Transverse colon (tissue), 4 donors: ENCODE measurements around the gene POLR2L. TPM values are rescaled to one million over a fixed set of nuclear protein-coding genes. Genes with fewer than 3 reads are reported as not detected.
A peak's percentile ranks its signal among the peaks of the same experiment; 100 is the strongest.

Experiments
- DNase-seq: peaks from one replicate; pipeline ENCODE4 v3.0.0-alpha.2; 2019
- H3K27ac ChIP-seq, 4 donors: fragments of 200-600 bp; sonication (generic); 2 replicates each; pipeline ENCODE4 v1.5.1; 2016 to 2018; ENCODE audit warnings: inconsistent platforms in 4 of 4
- H3K27me3 ChIP-seq: fragments of 200-600 bp; sonication (generic); 2 replicates; pipeline ENCODE4 v1.5.1; 2017; ENCODE audit warnings: inconsistent platforms
- H3K36me3 ChIP-seq, 4 donors: fragments of 200-600 bp; sonication (generic); 2 replicates each; pipeline ENCODE4 v1.5.1; 2017 to 2019; ENCODE audit warnings: inconsistent platforms in 4 of 4
- H3K4me1 ChIP-seq, 4 donors: fragments of 200-600 bp; sonication (generic); 2 replicates each; pipeline ENCODE4 v1.5.1; 2017 to 2020; ENCODE audit warnings: inconsistent platforms in 4 of 4
- H3K4me3 ChIP-seq, 4 donors: fragments of 200-600 bp; sonication (generic); 1 replicate in 1 of 4; 2 replicates in 3 of 4; pipeline versions ENCODE4 v1.5.1 to v1.6.1; 2017 to 2019; ENCODE audit warnings: inconsistent platforms in 4 of 4
- H3K9me3 ChIP-seq, 2 donors: fragments of 200-600 bp; sonication (generic); 2 replicates each; pipeline ENCODE4 v1.5.1; 2017 to 2019; ENCODE audit warnings: inconsistent platforms in 2 of 2
- EP300 ChIP-seq: sonication (generic); formaldehyde crosslinking; IDR thresholded peaks from one replicate; pipeline ENCODE4 v1.6.1; 2017; ENCODE audit warnings: antibody characterized with exemption, low read depth
- POLR2A ChIP-seq: fragments of 450-650 bp; IDR thresholded peaks from one replicate; pipeline ENCODE4 v1.6.1; 2016; ENCODE audit warnings: antibody characterized with exemption, mild to moderate bottlenecking, moderate library complexity
- POLR2AphosphoS5 ChIP-seq, 3 donors: sonication (generic); formaldehyde crosslinking; IDR thresholded peaks; one replicate each; pipeline ENCODE4 v1.6.1; 2016; ENCODE audit warnings: antibody characterized with exemption in 3 of 3
- WGBS, 2 donors: methylation state at CpG; one replicate each; pipeline ENCODE4 v1.1.5; 2018; ENCODE audit warnings: low coverage in 1 of 2; 5-methylcytosine and 5-hydroxymethylcytosine counted together
- in situ Hi-C, 4 donors: fragments of 200-750 bp; cut with MboI; loops; one replicate each; pipeline versions ENCODE4 v1.15.0 to v1.15.1; 2017; ENCODE audit warnings: low sequenced_read_pairs in 3 of 4, low pct_ligation_motif_present in 1 of 4, low pct_unique_long_range_greater_than_20kb in 1 of 4
- intact Hi-C: fragments of 100-400 bp; cut with DNase I; formaldehyde crosslinking; loops from one replicate; pipeline ENCODE4 v1.15.1; 2023; ENCODE audit warnings: low total_unique reads
- total RNA-seq, 4 donors: library from RNA; depleted of rRNA; stranded (reverse); fragments of >200 nt; gene quantifications; one replicate each; pipeline ENCODE4 v1.1.0, GENCODE V29; 2016
- TF ChIP-seq, protein P1 (sequence below), 5 experiments: fragments of 200-600 bp in 3 of 5; fragments of 450-650 bp in 2 of 5; sonication (generic) in 3 of 5; IDR thresholded peaks; 1 replicate in 2 of 5; 2 replicates in 3 of 5; pipeline ENCODE4 v1.5.1; 2016 to 2017; ENCODE audit warnings: antibody characterized with exemption in 5 of 5, inconsistent platforms in 3 of 5, mild to moderate bottlenecking in 2 of 5, moderate library complexity in 1 of 5

Gene POLR2L
- total RNA-seq, 4 donors from 2014 or later: 9.7 to 66.6 (median 32.7) TPM

DNA sequence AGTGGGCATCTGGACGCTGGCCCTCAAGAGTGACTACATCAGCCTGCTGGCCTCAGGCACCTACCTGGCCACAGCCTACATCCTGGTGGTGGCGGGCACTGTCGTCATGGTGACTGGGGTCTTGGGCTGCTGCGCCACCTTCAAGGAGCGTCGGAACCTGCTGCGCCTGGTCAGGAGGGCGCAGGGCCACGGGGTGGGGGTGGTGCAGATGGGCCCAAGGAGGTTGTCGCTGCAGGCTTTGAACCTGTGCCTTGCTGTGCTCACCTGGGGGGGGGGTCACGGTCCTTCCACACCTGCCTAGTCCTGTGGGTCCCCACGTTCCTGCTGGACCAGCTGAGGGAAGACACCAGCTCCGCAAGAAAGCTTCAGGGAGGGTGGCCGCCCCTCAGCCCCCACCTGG lies 6.1 kb downstream of the POLR2L start:
- H3K36me3 ChIP-seq: peaks cover 0 to 16% (median 6%) of the 10 kb centered on the region in 4 donors
- intact Hi-C loops: no loop called here
- in situ Hi-C loops: no loop called here
- peaks cover 28 to 83% (median 56%) of the 10 kb centered on the region in 4 donors for H3K4me1 ChIP-seq
- whole genome bisulfite sequencing, 2 donors: 80% methylated on average over 4 of the region's 14 CpGs; no CpG with 5 or more reads in 1 of the 2 donors
- TF ChIP-seq POLR2AphosphoS5 (IDR thresholded peaks at IDR 0.05): no peak
- TF ChIP-seq, protein P1, sequence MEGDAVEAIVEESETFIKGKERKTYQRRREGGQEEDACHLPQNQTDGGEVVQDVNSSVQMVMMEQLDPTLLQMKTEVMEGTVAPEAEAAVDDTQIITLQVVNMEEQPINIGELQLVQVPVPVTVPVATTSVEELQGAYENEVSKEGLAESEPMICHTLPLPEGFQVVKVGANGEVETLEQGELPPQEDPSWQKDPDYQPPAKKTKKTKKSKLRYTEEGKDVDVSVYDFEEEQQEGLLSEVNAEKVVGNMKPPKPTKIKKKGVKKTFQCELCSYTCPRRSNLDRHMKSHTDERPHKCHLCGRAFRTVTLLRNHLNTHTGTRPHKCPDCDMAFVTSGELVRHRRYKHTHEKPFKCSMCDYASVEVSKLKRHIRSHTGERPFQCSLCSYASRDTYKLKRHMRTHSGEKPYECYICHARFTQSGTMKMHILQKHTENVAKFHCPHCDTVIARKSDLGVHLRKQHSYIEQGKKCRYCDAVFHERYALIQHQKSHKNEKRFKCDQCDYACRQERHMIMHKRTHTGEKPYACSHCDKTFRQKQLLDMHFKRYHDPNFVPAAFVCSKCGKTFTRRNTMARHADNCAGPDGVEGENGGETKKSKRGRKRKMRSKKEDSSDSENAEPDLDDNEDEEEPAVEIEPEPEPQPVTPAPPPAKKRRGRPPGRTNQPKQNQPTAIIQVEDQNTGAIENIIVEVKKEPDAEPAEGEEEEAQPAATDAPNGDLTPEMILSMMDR (IDR thresholded peaks at IDR 0.05): no peak
- no peak for TF ChIP-seq POLR2A
- TF ChIP-seq EP300: no peak
- no peaks in the 10 kb centered on the region for H3K9me3 ChIP-seq
- H3K4me3 ChIP-seq: no peak overlapping the region
- H3K27ac ChIP-seq: peak overlapping the region in 2 of 4 donors; percentile 91 to 92
- DNase-seq: no peak
- peaks cover 9% of the 10 kb centered on the region for H3K27me3 ChIP-seq

DNA sequence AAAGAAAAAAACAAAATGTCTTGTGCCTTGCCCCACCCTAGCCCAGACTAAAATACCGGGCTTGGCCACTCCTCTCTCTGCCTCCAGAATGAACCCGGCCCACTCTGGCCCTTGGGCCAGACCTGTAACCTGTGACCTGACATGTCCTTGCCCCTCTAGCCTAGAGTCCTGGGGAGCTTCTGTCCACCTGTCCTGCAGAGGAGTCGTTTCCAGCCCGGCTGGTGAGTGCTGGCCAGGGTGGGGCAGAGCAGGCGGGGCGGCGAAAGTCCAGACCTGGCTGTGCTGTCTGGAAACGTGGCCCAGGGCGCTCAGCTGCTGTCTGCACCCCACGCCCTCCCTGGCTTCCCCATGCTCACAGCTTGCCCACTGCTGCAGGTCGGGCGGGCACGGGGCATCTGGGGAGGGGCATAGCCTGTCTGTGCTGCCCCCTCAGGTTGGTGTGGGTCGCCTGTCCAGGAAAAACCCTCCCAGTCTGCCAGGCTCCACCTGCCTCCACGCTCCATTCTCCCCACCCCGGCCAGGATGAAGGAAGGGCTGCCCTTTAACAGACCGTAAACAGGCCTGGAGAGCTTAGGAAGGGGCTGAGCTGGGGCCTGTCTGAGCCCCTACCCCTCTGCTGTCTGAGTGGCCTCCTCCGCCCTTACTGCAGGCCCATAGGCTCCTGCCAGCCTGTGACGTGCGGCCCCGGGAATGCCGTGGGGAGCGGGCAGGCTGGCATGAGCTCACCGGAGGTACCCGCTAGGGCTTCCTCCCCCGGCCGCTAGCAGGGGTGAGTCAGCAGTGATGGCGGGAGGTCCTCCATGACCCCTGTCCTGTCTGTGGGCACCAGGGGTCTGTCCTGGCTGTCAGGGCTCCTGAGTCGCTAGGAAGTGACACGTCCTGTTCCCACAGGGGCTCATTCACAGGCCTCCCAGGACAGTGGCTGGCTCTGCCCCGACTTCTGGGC lies 7.7 kb downstream of the POLR2L start:
- H3K9me3 ChIP-seq: no peaks in the 10 kb centered on the region
- peak; percentile 86 for DNase-seq
- H3K27me3 ChIP-seq: peaks cover 25% of the 10 kb centered on the region
- peak overlapping the region in 3 of 4 donors; percentile 54 to 86 (median 65) for H3K4me3 ChIP-seq
- TF ChIP-seq EP300 (no peak), POLR2A (peak; percentile 54), POLR2AphosphoS5 (IDR thresholded peaks at IDR 0.05) (peak; percentile 53 to 68 (median 65))
- TF ChIP-seq, protein P1 (IDR thresholded peaks at IDR 0.05): peak in 1 of 5 experiments; percentile 25
- H3K27ac ChIP-seq: peak overlapping the region; percentile 88 to 95 (median 92)
- H3K36me3 ChIP-seq: peaks cover 0 to 13% (median 4%) of the 10 kb centered on the region in 4 donors
- peaks cover 32 to 83% (median 64%) of the 10 kb centered on the region in 4 donors for H3K4me1 ChIP-seq
- in situ Hi-C loops (no loop called here), intact Hi-C loops (no loop called here)
- WGBS, 2 donors: 28 to 50% methylated on average over 2 to 28 of the region's 31 CpGs

DNA sequence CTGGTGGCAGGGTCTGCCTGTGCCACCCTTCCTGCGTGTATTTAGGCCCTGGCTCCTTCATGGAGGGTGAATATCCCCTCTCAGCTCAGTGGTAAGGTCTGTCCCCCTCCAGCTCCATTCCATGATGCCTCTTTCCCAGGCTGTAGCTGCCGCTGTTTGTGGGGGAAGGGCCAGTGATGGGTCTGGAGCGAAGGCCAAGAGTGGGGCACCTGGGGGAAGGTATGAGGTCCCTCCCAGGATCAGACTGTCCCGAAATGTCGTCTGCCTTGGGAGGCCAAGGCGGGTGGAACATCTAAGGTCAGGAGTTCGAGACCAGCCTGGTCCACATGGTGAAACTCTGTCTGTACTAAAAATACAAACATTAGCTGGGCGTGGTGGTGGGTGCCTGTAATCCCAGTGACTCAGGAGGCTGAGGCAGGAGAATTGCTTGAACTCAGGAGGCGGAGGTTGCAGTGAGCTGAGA lies 8.4 kb downstream of the POLR2L start:
- no peak for TF ChIP-seq POLR2AphosphoS5 (IDR thresholded peaks at IDR 0.05)
- in situ Hi-C loops (no loop called here), intact Hi-C loops (no loop called here)
- Histone ChIP-seq H3K4me3 (peak overlapping the region; percentile 54 to 86 (median 62)), H3K27ac (peak overlapping the region; percentile 88 to 95 (median 92)), H3K4me1 (peaks cover 40 to 83% (median 68%) of the 10 kb centered on the region in 4 donors), H3K27me3 (peaks cover 32% of the 10 kb centered on the region), H3K9me3 (no peaks in the 10 kb centered on the region), H3K36me3 (peaks cover 0 to 7% (median 3%) of the 10 kb centered on the region in 4 donors)
- WGBS, 2 donors: 29 to 38% methylated on average over 2 to 9 of the region's 9 CpGs
- DNase-seq: peak; percentile 56

DNA sequence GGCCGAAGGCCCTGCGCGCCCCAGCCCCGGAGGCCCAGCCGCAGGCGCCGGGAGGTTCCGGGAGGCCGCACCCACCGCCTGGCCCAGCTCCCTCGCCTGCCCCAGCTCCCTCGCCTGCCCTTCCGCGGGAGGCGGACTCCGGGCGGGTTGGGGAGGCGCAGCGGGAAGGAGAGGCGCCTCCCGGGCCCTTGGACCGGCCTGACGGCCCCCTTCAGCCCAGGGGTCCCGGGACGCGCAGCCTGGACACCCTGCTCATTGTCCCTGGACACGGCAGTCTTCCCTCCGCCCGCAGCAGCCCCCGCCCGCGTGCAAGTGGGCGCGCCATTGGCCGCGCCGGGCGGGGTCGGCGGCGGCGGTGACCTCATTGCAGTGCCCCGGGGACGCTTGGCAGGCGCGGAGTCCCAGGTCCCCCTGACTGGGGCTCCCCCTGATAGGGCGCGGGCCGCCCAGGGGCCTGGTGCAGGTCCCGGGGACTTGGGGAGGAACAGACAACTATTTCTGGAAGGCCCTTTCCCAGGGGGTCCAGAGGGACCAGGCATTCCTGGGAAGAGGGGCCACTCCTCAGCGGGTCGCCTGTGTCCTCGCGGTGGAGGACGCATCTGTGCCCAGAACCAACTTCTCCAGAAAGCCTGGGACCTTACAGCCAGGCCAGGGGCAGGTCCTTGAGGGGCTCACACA lies 9.1 kb downstream of the POLR2L start:
- peak overlapping the region; percentile 54 to 86 (median 62) for H3K4me3 ChIP-seq
- 1% methylated on average over 28 of the region's 55 CpGs; no CpG with 5 or more reads in 1 of the 2 donors for WGBS, 2 donors
- TF ChIP-seq, protein P1 (IDR thresholded peaks at IDR 0.05): no peak
- TF ChIP-seq POLR2A (peak; percentile 79), POLR2AphosphoS5 (IDR thresholded peaks at IDR 0.05) (peak; percentile 15 to 75 (median 60)), EP300 (no peak)
- peak overlapping the region; percentile 88 to 95 (median 92) for H3K27ac ChIP-seq
- no peaks in the 10 kb centered on the region for H3K9me3 ChIP-seq
- DNase-seq: peak; percentile 73
- H3K27me3 ChIP-seq: peaks cover 38% of the 10 kb centered on the region
- peaks cover 40 to 83% (median 68%) of the 10 kb centered on the region in 4 donors for H3K4me1 ChIP-seq
- intact Hi-C loops (no loop called here), in situ Hi-C loops (no loop called here)
- peaks cover 0 to 7% (median 3%) of the 10 kb centered on the region in 4 donors for H3K36me3 ChIP-seq
